B cell (primary cell): ENCODE results near the gene TRIM60. TPM values are rescaled to one million over a fixed set of nuclear protein-coding genes. Genes with fewer than 3 reads are reported as not detected.

Experiments
- ATAC-seq: fragments of 200-7000 bp; cut with Tn5 transposase; one replicate; pipeline ENCODE4 v1.10.0; 2021; ENCODE audit warnings: low read depth, mild to moderate bottlenecking, moderate number of reproducible peaks, moderate library complexity
- CTCF ChIA-PET: fragments of 350-600 bp; sonication (Branson Sonifier 250); formaldehyde crosslinking; loops from one replicate; lab custom pipeline; 2021; ENCODE audit warnings: antibody characterized with exemption, inconsistent platforms; lab: Charles Lee
- POLR2A ChIA-PET: fragments of 350-600 bp; sonication (Branson Sonifier 250); formaldehyde crosslinking; loops from one replicate; lab custom pipeline; 2021; ENCODE audit warnings: antibody characterized with exemption; lab: Charles Lee
- DNase-seq: peaks from one replicate; pipeline ENCODE4 v3.0.0; 2013
- H2AFZ ChIP-seq: 2 replicates; pipeline ENCODE4 v1.6.1; 2012; ENCODE audit warnings: mild to moderate bottlenecking, low read depth, low read length; ENCODE audit not compliant: insufficient read depth, poor library complexity, severe bottlenecking
- H3K27ac ChIP-seq, 2 donors: 1 replicate in 1 of 2; 2 replicates in 1 of 2; pipeline ENCODE4 v1.5.1; 2012 to 2013; ENCODE audit warnings: low read length in 2 of 2, mild to moderate bottlenecking in 2 of 2, moderate library complexity in 1 of 2
- H3K27me3 ChIP-seq, 4 experiments: fragments of 200-600 bp in 1 of 4; sonication (generic) in 1 of 4; replicated peaks in 1 of 4; 1 replicate in 2 of 4; 2 replicates in 2 of 4; pipeline versions ENCODE4 v1.6.1 to v1.7.0; 2013 to 2016; ENCODE audit warnings: low read length in 3 of 4, mild to moderate bottlenecking in 2 of 4, mixed read lengths in 1 of 4, moderate library complexity in 1 of 4; ENCODE audit not compliant: insufficient read depth in 4 of 4, control insufficient read depth in 3 of 4; ENCODE audit errors: control extremely low read depth in 1 of 4
- H3K36me3 ChIP-seq, 2 experiments: replicated peaks in 1 of 2; 1 replicate in 1 of 2; 2 replicates in 1 of 2; pipeline versions ENCODE4 v1.6.1 to v1.7.1; 2013; ENCODE audit warnings: low read length in 1 of 2; ENCODE audit not compliant: insufficient read depth in 2 of 2, control insufficient read depth in 1 of 2; ENCODE audit errors: control extremely low read depth in 1 of 2, extremely low read depth in 1 of 2
- H3K4me1 ChIP-seq, 2 donors: fragments of 200-600 bp in 1 of 2; sonication (generic) in 1 of 2; 1 replicate in 1 of 2; 2 replicates in 1 of 2; pipeline versions ENCODE4 v1.5.1 to v1.6.1; 2013 to 2017; ENCODE audit warnings: low read length in 2 of 2; ENCODE audit not compliant: control insufficient read depth in 2 of 2, insufficient read depth in 2 of 2
- H3K4me2 ChIP-seq: replicated peaks from 2 replicates; pipeline ENCODE3; 2012; ENCODE audit warnings: mild to moderate bottlenecking, low read depth, low read length; ENCODE audit not compliant: poor library complexity, severe bottlenecking
- H3K4me3 ChIP-seq, 5 experiments: fragments of 200-600 bp in 1 of 5; sonication (generic) in 1 of 5; 1 replicate in 3 of 5; 2 replicates in 2 of 5; pipeline versions ENCODE4 v1.5.1 to v1.7.0; 2011 to 2016; ENCODE audit warnings: low read length in 4 of 5, mild to moderate bottlenecking in 4 of 5, low read depth in 2 of 5, control low read depth in 1 of 5, moderate library complexity in 1 of 5; ENCODE audit not compliant: insufficient read depth in 1 of 5; ENCODE audit errors: control extremely low read depth in 1 of 5, extremely low read depth in 1 of 5
- H3K79me2 ChIP-seq: fragments of 200-600 bp; sonication (generic); one replicate; pipeline ENCODE4 v1.6.0; 2016; ENCODE audit warnings: low read length; ENCODE audit not compliant: control insufficient read depth, insufficient read depth
- H3K9ac ChIP-seq: fragments of 200-600 bp; sonication (generic); 2 replicates; pipeline ENCODE4 v1.6.1; 2017; ENCODE audit warnings: mild to moderate bottlenecking, low read length, moderate library complexity
- H3K9me3 ChIP-seq, 3 donors: one replicate each; pipeline versions ENCODE4 v1.6.1 to v1.7.1; 2013; ENCODE audit warnings: low read length in 2 of 3; ENCODE audit not compliant: control insufficient read depth in 2 of 3, insufficient read depth in 1 of 3; ENCODE audit errors: control extremely low read depth in 1 of 3
- H4K20me1 ChIP-seq: 2 replicates; pipeline ENCODE4 v1.6.0; 2012; ENCODE audit warnings: mild to moderate bottlenecking, low read length; ENCODE audit not compliant: insufficient read depth, control insufficient read depth, poor library complexity, severe bottlenecking
- H3K27ac Mint-ChIP-seq: one replicate; pipeline ENCODE4 v1.8.0; 2021; ENCODE audit warnings: mixed read lengths
- H3K27me3 Mint-ChIP-seq: one replicate; pipeline ENCODE4 v1.8.0; 2021; ENCODE audit warnings: mixed read lengths
- H3K4me1 Mint-ChIP-seq: one replicate; pipeline ENCODE4 v1.8.0; 2021; ENCODE audit warnings: mixed read lengths
- H3K4me3 Mint-ChIP-seq: one replicate; pipeline ENCODE4 v1.8.0; 2021; ENCODE audit warnings: mixed read lengths
- H3K9me3 Mint-ChIP-seq: one replicate; pipeline ENCODE4 v1.8.0; 2022; ENCODE audit warnings: mixed read lengths; ENCODE audit not compliant: insufficient read depth
- CTCF ChIP-seq: fragments of 200-600 bp; IDR thresholded peaks from one replicate; pipeline ENCODE4 v1.8.0; 2022; ENCODE audit warnings: antibody characterized with exemption, mild to moderate bottlenecking
- EZH2 ChIP-seq: IDR thresholded peaks from 2 replicates; pipeline ENCODE4 v1.6.1; 2012; ENCODE audit warnings: borderline replicate concordance, low read depth, mild to moderate bottlenecking, moderate library complexity, low read length; ENCODE audit not compliant: insufficient read depth, poor library complexity, severe bottlenecking
- WGBS: methylation state at CpG from one replicate; pipeline ENCODE4 v1.1.5; 2013; ENCODE audit warnings: missing lambda C conversion rate; ENCODE audit not compliant: insufficient coverage; 5-methylcytosine and 5-hydroxymethylcytosine counted together
- intact Hi-C: fragments of 100-400 bp; cut with micrococcal nuclease; formaldehyde crosslinking; loops from one replicate; pipeline ENCODE4 v1.10.0; 2022
- polyA plus RNA-seq: library from polyadenylated mRNA; depleted of rRNA; stranded (reverse); fragments of >200 nt; gene quantifications from 2 replicates; pipeline ENCODE4 v1.2.3, GENCODE V29; 2012
- total RNA-seq, 2 donors: library from RNA; stranded (reverse); fragments of 120-200 nt in 1 of 2; gene quantifications; 1 replicate in 1 of 2; 2 replicates in 1 of 2; pipeline versions ENCODE4 v1.2.3 to v1.2.4, GENCODE V29; 2013 to 2022

TRIM60 gene
- total and polyA plus RNA-seq, 2 donors (not counting 1 experiment from before 2014, with no cell fraction given): not detected

- ATAC-seq: no peak
- H3K9ac ChIP-seq: no peak overlapping the region
- CTCF ChIA-PET: no interaction called here
Observed at GRCh38 chr4:165006886-165007285, 24.9 kb upstream of the TRIM60 start.

More at GRCh38 chr4:165006886-165007285, 24.9 kb upstream of the TRIM60 start:
- H3K36me3 ChIP-seq: no peaks in the 10 kb centered on the region
- H3K4me1 ChIP-seq: no peaks in the 10 kb centered on the region
- intact Hi-C loops: no loop called here
- Mint-ChIP-seq H3K27me3 (peaks cover 16% of the 10 kb centered on the region), H3K27ac (no peak overlapping the region), H3K4me3 (no peak overlapping the region), H3K4me1 (no peaks in the 10 kb centered on the region), H3K9me3 (no peaks in the 10 kb centered on the region)
- no peak overlapping the region for H2AFZ ChIP-seq
- no peak for TF ChIP-seq CTCF
- no peak for TF ChIP-seq EZH2
- no peaks in the 10 kb centered on the region for H3K27me3 ChIP-seq
- H3K4me3 ChIP-seq: no peak overlapping the region
- DNase-seq: no peak
- H3K4me2 ChIP-seq: no peak overlapping the region
- no peak overlapping the region for H3K27ac ChIP-seq
- 96% methylated on average over 3 of the region's 5 CpGs for WGBS
- no peaks in the 10 kb centered on the region for H3K79me2 ChIP-seq
- POLR2A ChIA-PET: no interaction called here
- no peaks in the 10 kb centered on the region for H4K20me1 ChIP-seq
- H3K9me3 ChIP-seq: no peaks in the 10 kb centered on the region
